Activated CD4-positive, alpha-beta T cell treated with anti-CD3 and anti-CD28 coated beads for 24 hours (primary cell): ENCODE data around the gene NDFIP1.

Source experiments
- DNase-seq, 2 donors: peaks; one replicate each; pipeline ENCODE4 v3.0.0-alpha.2; 2020; ENCODE audit warnings: low read depth in 2 of 2

Gene NDFIP1

DNA sequence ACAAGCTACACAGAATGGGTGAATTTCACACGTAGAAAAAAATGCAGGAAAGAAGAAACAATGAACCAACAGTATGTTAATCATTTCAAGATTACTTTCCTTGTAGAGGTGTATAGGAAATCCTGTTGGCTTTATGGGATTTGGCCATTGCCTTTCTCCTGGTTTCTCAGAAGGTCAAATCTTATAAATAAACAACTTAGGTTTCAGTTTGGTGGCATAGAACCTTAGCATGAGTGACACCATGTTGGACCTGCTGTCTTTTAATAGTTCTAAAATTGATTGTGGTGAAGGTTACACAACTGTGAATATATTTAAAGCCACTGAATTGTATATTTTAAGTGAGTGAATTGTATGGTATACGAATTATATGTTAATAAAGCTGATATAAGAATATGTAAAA is 16.7 kb upstream of the NDFIP1 start:
- DNase-seq: no peak

DNA sequence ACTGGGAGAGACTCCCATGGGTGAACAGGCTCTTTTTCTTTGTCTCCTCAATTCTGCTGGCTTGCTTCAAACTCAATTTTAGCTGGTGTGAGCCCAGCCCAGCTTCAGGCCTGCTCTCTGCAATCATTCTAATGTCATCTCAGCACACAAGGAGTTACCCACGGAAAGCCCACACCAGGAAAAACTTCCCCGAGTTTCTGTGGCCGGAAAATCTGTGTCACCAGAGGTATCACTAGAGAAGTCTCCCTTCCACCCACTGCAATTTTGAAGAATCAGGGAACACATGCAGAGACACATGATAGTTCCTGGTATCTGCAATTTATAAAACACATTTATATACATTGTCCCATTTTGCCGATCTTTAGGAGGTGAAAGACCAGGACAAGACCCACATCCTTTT is 13.5 kb upstream of the NDFIP1 start:
- peak; percentile 56 to 65 for DNase-seq

DNA sequence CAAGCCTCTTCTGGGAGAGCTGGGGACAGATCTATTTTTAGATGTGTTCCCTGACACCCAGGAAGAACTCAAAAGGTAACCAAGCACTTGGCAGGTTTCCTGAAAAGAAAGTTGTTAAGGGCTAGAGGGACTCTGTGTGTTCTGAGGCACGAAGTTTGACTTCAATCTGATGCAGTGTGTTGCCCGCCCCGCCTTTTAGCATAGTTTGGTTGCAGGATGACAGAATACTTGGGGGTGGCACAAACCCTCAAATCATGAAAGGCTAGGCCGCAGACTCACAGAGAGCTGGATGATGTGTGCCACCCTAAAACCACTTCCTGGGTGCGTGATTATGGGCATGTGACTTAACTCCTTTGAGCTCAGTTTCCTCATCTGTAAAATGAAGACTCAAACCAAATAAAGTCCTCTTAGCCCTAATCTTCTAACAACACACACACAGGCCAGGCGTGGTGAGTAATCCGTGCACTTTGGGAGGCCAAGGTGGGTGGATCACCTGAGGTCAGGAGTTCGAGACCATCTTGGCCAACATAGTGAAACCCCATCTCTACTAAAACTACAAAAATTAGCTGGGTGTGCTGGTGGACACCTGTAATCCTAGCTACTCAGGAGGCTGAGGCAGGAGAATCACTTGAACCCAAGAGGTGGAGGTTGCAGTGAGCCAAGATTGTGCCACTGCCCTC is 12.8 kb upstream of the NDFIP1 start:
- DNase-seq: peak; percentile 66

DNA sequence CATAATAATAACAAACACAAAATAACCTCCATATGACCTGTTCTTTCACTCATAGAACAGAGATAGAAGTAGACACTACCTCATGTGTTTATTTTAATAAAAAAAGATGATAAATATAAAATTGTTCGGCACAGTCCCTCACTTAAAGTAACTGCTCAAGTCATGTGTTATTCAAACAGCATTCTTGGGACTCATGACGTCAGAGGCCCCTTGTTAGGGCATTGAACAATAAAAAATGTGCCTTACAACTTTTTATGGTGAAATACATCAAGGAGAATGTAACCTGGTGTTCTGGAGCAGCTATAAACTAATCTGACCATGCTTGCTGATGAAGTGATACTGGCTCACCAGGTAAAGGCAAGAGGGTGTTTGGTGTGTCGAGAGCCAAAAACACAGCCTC is 12.2 kb upstream of the NDFIP1 start:
- DNase-seq: no peak

DNA sequence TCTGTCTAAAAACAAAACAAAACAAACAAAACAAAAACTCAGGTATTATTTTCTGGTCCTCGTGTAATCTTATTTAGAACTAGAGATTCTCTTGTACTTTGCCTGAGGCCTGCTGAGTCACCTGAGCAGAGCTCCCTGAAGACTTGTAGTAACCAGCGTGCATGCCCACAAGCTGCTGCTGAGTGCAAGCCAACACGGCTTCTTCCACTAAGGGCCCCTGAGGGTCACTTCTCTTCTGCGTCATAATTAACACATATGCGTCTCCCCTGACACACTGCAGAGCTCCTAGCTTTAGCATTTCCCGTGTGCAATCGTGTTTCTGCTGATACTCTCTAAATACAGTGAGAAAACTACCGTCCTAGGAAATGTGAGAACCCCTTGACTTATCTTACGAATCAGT is 10.9 kb upstream of the NDFIP1 start:
- no peak for DNase-seq

DNA sequence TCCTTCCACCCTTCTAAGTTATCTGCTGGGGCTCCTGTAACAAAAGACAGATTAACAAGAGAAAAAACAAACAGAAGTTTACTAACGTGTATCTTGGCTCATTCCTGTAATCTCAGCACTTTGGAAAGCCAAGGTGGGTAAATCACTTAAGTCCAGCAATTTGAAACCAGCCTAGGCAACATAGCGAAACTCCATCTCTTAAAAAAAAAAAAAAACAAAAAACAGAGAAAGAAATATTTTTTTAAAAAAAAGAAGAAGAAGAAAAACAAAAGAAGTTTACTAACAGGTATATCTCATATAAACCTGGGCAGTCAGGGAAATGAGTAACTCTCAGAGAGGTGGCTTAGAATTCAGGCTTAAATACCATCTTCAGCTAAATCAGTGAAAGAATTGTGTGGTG is 10.3 kb upstream of the NDFIP1 start:
- DNase-seq: no peak

DNA sequence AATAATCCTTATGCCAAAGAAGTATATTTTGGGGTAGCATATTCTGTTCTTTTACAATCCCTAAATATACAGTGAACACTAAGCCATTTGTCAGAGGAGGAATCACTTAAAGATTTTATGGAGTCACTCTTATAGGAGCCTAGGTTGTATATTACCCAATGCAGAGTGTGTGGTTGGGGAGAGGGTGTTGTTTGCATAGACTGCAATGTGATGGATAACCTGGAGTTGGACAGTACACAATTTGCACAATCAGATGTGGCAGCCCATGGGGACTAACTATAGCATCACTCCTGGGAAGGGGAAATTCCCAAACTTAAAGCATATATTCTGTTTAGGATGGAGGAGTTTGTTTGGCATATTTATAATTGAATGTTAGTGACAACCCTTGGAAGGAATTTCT is 9.6 kb upstream of the NDFIP1 start:
- DNase-seq: no peak

DNA sequence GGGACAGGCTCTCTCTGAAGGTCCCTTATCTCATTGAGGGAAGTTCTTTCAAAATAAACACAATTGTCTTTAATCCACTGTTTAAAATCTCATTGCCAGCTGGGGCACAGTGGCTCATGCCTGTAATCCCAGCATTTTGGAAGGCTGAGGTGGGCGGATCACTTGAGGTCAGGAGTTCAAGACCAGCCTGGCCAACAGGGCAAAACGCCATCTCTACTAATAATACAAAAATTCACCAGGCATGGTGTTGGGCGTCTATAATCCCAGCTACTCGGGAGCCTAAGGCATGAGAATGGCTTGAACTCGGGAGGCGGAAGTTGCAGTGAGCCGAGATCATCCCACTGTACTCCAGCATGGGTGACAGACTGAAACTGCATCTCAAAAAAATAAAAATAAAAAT is 8.3 kb upstream of the NDFIP1 start:
- no peak for DNase-seq

DNA sequence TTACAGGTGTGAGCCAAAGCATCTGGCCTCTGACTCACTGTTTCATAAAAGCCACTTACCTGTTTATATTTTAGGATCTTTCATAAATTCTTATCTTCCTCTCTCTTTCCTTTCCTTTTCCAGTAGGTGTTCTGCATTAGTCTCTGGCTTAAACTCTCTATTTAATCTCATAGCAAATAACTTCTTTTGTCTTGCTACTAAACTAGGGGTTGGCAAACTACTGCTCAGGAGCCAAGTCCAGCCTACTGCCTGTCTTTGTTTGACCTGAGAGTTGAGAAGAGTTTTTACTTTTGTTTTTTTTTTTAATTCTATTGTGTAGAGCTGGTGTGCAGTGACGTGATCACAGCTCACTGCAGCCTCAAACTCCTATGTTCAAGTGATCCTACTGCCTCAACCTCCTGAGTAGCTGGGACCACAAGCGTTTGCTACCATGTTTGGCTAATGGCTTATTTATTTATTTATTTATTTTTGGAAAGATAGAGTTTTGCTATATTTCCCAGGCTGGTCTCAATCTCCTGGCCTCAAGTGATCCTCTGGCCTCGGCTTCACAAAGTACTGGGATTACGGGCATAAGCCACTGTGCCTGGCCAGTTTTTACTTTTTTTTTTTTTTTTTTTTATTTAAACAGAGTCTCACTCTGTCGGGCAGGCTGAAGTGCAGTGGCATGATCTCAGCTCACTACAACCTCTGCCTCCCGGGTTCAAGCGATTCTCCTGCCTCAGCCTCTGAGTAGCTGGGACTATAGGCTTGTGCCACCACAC is 5.4 kb upstream of the NDFIP1 start:
- no peak for DNase-seq

DNA sequence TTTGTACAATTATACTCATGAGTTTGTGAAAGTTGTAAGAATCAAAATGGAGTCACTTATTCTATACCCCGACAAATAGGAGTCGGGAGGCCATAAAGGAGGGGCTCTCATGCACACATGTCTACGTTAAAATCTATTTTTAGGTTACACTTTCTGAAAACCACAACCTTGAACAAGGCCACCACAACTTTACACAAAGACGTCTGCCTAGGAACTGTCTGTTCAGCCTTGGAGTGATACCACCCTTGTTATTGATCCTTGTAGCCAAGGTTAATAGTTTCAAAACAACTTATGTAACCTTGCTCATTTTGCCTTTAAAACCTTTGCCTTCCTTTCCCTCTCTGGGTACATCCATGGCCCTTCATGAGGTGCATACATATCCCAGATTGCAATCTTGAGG is 4.1 kb upstream of the NDFIP1 start:
- DNase-seq: no peak

DNA sequence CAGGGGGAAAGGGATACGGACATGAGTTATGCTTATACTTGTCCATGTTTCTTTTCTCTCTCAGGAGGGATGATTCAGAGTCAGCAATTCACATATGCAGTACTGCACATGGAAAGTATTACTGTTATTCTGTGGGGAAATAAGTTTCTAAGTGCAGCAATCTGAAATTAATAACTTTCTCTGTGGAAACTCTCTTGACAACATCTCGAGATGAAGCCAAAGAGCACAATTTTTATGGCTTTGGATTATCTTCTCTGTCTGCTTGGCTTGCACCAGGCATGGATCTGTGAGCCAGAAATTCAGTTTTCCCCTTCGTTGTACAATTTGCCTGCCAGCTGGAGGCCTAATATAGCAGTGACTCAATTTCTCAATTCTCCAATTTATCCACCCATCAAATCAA is 2.5 kb upstream of the NDFIP1 start:
- DNase-seq: no peak

DNA sequence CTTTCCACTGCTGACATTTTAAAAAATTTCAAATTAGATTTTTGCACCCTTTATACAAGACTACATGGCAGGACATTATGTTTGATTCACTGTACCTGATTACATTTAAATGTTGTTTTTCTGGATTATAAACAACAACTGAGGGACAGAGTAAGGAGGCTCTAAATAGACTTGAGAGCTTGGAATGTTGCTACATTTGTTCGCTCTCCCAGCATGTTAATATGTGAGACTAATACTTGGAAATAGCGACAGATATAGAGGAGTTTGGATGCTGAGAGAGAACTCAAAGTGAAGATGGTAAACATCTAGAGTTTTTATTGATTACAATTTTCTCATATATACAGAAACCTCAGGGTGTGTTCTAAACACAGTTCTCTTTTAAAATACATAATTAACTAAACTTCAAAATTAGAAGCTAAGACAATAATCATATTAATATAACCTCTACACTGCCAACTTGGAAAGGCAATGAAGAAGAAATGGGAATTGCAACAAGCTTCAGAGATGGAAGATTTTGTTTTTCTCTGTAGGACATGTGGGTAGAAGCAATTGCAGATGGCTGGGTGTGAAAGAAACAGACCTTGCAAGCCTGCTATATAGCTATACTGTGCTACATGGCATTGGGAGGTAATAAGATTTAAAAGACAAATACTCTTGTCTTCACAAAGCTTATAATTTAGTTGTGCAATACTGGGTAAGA is 1.4 kb upstream of the NDFIP1 start:
- no peak for DNase-seq

DNA sequence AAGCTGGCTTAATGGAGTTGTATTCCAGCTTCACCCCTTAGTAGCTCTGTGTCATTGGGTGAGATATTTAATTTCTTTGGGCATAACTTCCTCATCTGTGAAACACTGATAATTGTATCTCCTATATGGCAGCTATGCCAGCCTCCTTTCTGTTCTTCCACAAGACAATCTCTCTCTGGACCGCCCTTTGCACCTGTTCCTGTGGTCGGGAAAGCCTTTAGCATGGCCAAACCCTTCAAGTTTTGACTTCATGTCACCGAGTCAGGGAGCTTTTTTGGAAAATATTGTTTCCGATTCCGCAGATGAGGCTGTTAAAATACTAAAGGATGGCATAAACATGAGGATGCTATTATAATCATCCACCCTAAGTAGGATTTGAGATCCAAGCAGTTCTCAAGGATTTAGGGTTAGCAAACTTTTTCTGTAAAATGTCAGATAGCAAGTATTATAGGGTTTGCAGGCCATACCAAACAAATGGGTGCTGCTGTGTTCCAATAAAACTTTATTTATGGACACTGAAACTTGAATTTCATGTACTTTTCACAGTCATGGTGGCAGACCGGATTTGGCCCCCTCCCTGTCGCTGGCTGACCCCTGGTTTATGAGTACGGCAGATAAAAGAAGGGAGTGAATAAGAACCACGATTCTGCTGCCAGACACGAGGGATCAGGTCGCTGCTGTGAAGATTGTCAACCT is 695 bp upstream of the NDFIP1 start:
- no peak for DNase-seq

DNA sequence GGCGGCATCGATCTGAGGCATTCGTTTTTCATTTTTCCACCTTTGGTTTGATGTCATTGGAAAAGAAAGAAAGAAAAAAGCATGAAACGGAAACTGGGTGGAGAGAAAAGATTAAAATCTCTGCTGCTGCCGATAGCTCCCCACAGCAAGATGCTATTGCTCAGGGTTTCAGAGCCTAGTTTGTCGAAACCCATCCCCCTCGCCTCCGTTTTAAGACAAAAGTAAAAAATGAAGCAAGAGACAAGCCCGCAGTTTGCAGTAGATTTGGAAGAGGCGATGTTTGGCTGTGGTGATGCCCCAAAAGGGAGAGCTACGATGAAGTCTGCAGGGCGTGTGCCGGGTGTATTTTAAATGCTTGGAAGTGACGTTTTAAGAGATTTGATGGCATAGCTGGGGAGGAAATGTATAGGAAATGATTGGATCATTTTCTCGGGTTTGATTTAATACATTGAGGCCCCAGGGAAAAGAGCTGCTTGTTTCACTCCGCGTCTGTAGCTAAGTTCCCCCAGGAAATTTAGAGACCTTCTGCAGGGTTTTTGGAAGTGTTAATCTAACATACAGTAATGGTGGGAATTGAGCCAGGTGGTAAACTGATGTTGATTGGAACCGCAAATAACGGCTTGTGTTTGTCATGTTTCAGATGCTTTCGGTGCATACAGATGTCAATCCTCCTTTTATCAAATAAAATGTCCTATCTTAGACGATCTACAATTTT is 909 bp downstream of the NDFIP1 start:
- DNase-seq: peak; percentile 38 to 39

DNA sequence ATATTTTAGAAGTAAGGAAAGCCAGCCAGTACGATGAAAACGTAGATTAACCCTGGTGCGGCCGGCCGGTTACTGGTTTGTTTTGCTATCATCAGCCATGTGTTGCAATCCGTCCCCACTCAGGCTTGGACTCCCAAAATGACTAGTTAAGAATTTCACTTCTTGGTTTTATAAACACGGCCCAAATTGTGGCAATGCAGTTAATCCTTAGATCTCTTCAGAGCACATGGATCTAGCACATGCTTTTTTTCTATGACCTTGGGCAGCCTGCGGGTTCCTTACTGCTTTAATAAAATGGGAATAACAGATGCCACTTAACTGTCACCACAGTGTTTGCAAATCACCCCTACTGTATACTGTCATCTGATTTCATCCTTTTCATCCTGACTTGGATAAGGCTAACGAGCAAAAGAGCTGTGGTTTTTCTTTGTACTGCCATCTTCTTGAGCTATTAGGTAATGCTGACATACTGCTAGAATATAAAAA is 1.5 kb downstream of the NDFIP1 start:
- DNase-seq: no peak

DNA sequence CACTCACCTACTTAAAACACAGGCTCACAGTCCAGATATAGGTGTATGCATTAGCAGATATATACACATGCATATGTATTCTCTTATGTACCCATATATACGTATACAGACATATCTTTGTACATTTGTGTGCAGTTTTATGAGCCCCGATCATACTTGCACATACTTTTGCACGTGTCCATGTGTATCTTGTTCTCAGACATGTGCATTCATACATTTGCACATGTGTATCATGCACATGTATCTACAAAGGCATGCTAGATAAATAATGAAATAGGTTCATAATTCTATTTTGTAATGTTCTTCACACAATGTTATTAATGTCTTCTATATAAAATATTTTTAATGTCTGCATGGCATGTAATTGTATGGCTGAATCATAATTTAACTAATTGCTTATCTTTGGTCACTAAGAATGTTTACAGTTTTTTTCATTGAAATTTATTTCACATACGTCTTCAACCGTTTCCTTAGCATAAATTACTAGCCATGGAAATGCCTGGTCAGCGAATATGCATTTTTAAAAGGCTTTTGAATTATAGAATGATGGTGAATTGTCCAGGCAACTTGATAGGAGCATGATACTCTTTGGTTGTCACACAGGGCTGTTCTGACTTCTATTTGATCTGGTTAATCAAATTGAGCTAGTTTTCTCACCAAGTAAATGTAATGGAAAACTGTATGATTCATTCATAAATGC is 2.6 kb downstream of the NDFIP1 start:
- no peak for DNase-seq

DNA sequence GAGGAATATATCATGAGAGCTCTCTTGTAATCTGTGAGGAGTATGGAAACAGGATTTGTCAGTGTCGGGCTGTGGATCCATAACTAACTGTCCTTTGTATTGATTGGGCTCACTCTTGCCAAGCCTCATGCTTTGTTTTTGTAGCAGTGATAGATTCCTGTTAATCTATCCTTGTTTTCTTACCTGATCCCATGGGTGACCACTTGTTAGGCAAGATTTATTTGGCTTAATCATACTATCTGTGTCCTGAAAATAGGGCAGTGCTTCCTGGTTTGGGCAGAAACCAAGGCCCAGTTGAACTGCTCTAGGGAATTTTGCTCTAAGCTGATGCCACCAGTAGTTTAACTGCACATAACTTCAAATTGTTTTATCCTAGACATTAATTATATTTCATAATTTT is 6.1 kb downstream of the NDFIP1 start:
- DNase-seq: no peak

DNA sequence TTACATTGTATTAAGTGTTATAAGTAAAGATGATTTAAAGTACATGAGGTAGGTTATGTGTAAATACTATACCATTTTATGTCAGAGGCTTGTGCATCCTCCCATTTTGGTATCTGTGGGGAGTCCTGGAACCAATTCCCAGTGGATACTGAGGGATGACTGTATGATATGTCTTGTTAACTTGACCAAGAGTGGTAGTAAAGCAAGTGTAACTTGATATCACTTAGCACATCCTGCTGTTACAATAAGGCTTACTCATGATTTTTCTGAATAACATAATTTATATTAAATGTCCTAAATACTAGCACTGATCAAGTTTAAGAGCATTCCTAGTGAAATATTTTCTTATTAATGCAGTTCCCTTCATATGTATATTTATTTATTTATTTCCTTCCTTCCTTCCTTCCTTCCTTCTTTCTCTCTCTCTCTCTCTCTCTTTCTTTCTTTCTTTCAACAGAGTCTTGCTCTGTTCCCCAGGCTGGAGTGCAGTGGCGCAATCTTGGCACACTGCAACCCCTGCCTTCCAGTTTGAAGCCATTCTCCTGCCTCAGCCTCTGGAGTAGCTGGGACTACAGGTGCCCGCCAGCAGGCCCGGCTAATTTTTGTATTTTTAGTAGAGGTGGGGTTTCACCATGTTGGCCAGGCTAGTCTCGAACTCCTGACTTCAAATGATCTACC is 7.5 kb downstream of the NDFIP1 start:
- DNase-seq: no peak

DNA sequence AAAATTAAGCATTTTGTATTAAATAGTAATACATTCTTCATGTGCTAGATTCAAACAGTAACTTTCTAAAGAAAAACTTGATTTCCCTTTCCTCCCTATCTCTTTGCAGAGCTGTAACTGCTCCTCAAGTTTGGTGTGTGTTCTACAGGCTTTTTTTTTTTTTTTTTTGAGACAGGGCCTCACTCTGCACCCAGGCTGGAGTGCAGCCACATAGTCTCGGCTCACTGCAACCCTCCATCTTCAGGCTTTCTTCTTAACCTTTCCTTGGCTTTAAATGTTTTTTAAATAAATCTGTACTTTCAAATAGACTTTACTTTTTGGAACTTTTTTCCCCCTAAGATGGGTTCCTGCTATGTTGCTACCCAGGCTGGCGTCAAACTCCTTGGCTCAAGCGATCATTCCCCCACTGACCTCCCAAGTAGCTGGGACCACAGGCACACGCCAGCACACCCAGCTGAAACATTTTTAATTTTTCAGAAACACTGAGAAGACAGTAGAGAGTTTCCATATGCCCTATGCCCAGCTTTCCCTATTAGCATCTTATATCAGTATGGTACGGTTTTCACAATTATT is 9.1 kb downstream of the NDFIP1 start:
- no peak for DNase-seq

DNA sequence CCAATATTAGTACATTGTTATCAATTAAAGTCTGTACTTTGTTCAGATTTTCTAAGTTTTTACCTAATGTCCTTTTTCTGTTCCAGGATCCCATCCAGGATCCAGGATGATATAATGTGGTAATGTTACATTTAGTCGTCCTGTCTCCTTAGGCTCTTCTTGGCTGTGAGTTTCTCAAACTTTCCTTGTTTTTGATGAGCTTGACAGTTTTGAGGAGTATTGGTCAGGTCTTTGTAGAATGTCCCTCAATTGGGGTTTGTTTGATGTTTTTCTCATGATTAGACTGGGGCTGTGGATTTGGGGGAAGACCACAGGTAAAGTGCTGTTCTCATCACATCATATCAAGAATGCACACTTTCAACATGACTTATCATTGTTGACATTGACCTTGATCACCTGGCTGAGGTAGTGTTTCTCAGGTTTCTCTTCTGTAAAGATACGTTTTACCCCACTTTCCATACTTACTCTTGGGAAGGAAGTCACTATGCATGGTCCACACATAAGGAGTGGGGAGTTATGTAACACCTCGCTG is 9.6 kb downstream of the NDFIP1 start:
- no peak for DNase-seq
